ENCODE results near the gene TAC3.
"Not testable (repeated sequence)": the region's sequence is repeated elsewhere in the genome, so short reads cannot be mapped to it uniquely, and the experiment has no call there.

TAC3 gene

DNA sequence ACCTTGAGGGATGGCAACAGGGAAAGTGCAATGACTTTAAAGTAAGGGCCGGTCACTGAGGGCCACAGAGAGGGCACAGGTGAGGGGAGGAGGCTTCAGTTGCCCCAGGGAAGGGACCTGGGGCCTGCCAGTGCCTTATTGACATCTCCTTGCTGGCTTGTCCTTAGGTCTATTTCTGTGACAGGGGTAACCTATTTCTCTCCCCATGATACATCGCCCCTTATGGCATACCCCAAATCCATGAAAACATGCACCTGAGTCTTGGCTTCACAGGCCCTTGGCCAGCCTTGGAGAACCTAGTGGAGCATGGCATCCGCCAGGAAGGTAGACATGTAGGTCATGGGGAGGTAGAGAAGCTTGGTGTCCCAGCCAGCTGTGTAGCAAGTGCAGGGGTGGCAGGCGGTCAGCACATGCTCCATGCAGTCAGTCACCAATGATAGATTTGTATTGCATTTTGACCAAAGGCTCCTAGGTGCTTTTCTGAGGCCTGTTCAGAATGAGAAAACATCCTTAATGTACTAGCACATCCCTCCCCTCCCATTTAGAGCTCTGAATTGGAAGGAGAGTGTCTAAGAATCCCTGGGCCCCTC, 35.3 kb downstream of the TAC3 start:
- no peak for DNase-seq

GRCh38 chr12:56980268-56980667, 36.1 kb downstream of the TAC3 start:
- DNase-seq: no peak

DNA sequence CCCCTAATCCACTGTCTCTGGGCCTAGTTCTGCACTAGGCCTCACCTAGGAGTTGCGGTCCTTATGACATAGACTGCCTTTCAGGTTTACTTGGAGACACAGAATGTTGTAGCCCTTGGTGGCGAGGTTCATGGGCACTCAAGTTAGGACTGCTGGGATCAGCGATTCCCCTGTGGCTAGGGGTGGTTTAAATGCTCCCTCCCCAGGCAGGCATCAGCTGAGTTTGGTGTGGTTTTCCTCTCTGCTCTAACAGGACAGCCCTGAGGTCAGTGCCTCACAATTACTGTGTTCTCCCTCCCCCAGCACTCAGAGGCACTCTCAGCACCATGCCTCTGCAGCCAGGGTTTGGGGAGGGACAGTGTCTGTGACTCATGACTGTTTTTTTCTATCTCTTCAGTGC, 36.7 kb downstream of the TAC3 start:
- DNase-seq: no peak

DNA sequence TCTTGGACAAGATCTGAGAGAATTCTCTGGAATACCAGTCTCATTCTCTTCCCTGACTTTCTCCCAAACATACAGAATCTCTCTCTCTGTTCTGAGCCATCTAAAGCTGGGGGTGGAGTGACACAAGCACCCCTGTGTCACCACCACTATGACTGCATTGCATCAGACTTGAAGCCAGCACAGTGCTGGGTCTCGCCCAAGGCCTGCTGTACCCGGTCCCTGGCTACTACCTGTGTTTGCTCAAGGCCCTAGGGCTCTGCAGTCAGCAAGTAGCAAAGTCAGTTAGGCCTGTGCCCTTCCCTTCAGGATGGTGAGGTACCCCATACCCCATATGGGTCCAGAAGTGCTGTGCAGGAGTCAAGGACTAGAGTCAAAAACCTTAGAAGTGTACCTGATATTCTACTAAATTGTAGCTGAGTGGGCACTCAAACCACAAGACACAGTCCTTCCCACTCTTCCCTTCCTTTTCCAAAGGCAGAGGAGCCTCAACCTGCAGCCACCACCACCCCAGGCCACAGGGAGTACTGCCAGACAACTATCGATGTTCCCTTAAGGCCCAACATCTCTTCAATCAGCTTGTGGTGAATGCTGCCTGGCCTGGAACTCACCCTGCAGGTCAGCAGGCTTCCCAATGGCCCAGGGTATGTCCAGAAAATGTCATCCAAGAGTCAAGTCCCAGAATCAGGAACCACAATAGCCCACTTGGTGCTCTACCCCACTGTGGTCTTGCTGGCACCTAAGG, 37.8 kb downstream of the TAC3 start:
- no peak for DNase-seq

DNA sequence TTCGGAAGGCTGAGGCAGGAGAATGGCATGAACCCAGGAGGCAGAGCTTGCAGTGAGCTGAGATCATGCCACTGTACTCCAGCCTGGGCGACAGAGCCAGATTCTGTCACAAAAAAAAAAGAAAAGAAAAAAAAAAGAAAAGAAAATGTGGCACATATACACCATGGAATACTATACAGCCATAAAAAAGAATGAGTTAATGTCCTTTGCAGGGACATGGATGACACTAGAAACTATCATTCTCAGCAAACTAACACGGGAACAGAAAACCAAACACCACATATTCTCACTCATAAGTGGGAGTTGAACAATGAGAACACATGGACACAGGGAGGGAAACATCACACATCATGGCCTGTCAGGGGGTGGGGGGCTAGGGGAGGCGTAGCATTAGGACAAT, 39.0 kb downstream of the TAC3 start:
- DNase-seq: not testable (repeated sequence)

DNA sequence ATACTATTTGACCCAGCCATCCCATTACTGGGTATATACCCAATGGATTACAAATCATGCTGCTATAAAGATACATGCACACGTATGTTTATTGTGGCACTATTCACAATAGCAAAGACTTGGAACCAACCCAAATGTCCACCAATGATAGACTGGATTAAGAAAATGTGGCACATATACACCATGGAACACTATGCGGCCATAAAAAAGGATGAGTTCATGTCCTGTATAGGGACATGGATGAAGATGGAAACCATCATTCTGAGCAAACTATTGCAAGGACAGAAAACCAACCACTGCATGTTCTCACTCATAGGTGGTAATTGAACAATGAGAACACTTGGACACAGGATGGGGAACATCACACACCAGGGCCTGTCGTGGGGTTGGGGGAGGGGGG, 42.1 kb downstream of the TAC3 start:
- DNase-seq: not testable (repeated sequence)

- not testable (repeated sequence) for DNase-seq
Observed at GRCh38 chr12:56968910-56969309, 47.4 kb downstream of the TAC3 start.

- not testable (repeated sequence) for DNase-seq
Observed at GRCh38 chr12:56965997-56966642, 50.2 kb downstream of the TAC3 start.

DNA sequence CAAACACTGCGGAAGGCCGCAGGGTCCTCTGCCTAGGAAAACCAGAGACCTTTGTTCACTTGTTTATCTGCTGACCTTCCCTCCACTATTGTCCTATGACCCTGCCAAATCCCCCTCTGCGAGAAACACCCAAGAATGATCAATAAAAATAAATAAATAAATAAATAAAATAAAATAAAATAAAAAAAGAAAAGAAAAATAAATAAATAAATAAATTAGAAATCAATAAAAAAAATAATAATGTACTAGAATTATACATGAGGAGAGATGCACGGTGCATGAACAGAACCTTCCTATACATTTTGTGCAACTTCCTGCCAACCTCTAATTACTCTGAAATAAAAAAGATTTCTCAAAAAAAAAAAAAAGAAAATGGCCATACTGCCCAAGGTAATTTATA, 51.2 kb downstream of the TAC3 start:
- not testable (repeated sequence) for DNase-seq

DNA sequence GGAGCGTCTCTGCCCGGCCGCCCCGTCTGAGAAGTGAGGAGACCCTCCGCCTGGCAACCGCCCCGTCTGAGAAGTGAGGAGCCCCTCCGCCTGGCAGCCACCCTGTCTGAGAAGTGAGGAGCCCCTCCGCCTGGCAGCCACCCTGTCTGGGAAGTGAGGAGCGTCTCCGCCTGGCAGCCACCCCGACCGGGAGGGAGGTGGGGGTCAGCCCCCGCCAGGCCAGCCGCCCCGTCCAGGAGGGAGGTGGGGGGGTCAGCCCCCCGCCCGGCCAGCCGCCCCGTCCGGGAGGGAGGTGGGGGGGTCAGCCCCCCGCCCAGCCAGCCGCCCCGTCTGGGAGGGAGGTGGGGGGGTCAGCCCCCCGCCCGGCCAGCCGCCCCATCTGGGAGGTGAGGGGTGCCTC, 52.8 kb downstream of the TAC3 start:
- DNase-seq: not testable (repeated sequence)

- DNase-seq: not testable (repeated sequence)
Observed at GRCh38 chr12:56962247-56962646, 54.1 kb downstream of the TAC3 start.

All from stimulated activated CD4-positive, alpha-beta T cell treated with anti-CD3 and anti-CD28 coated beads, Interleukin-4, amount 100 ng/mL, for 1 hour (primary cell).